ENCODE results near the gene AGXT2.

AGXT2 gene

GRCh38 chr5:34968258-34968657 lies 79.5 kb downstream of the AGXT2 start:
- H3K36me3 ChIP-seq (ENCODE audit: control insufficient read depth, insufficient read depth, low read length), result no peaks in the 10 kb centered on the region

GRCh38 chr5:34967540-34967939 lies 80.2 kb downstream of the AGXT2 start:
- H3K4me3 ChIP-seq (ENCODE audit: low read depth, low read length), result no peak overlapping the region
- no peaks in the 10 kb centered on the region for H3K36me3 ChIP-seq (ENCODE audit: control insufficient read depth, insufficient read depth, low read length)
- no peaks in the 10 kb centered on the region for H3K4me1 ChIP-seq (ENCODE audit: control insufficient read depth, insufficient read depth, low read length)
- no peak overlapping the region for H3K9ac ChIP-seq (ENCODE audit: low read depth, low read length)
- H3K27me3 ChIP-seq (ENCODE audit: control insufficient read depth, insufficient read depth, low read length), result no peaks in the 10 kb centered on the region
- no peak overlapping the region for H3K27ac ChIP-seq (ENCODE audit: low read depth, low read length)
- no peaks in the 10 kb centered on the region for H3K9me3 ChIP-seq (ENCODE audit: control insufficient read depth, insufficient read depth, low read length)

More at GRCh38 chr5:34968258-34968657, 79.5 kb downstream of the AGXT2 start:
- H3K4me1 ChIP-seq (ENCODE audit: control insufficient read depth, insufficient read depth, low read length), result no peaks in the 10 kb centered on the region
- H3K4me3 ChIP-seq (ENCODE audit: low read depth, low read length), result no peak overlapping the region
- no peak overlapping the region for H3K9ac ChIP-seq (ENCODE audit: low read depth, low read length)
- H3K27ac ChIP-seq (ENCODE audit: low read depth, low read length), result no peak overlapping the region
- H3K27me3 ChIP-seq (ENCODE audit: control insufficient read depth, insufficient read depth, low read length), result no peaks in the 10 kb centered on the region
- no peaks in the 10 kb centered on the region for H3K9me3 ChIP-seq (ENCODE audit: control insufficient read depth, insufficient read depth, low read length)

GRCh38 chr5:34959323-34959722 lies 88.4 kb downstream of the AGXT2 start:
- peaks cover 12% of the 10 kb centered on the region for H3K36me3 ChIP-seq (ENCODE audit: control insufficient read depth, insufficient read depth, low read length)
- no peaks in the 10 kb centered on the region for H3K27me3 ChIP-seq (ENCODE audit: control insufficient read depth, insufficient read depth, low read length)
- no peak overlapping the region for H3K4me3 ChIP-seq (ENCODE audit: low read depth, low read length)
- H3K9me3 ChIP-seq (ENCODE audit: control insufficient read depth, insufficient read depth, low read length), result no peaks in the 10 kb centered on the region
- no peak overlapping the region for H3K9ac ChIP-seq (ENCODE audit: low read depth, low read length)
- H3K4me1 ChIP-seq (ENCODE audit: control insufficient read depth, insufficient read depth, low read length), result no peaks in the 10 kb centered on the region
- no peak overlapping the region for H3K27ac ChIP-seq (ENCODE audit: low read depth, low read length)

GRCh38 chr5:34957857-34958690 lies 89.7 kb downstream of the AGXT2 start:
- H3K36me3 ChIP-seq (ENCODE audit: control insufficient read depth, insufficient read depth, low read length), result peaks cover 22% of the 10 kb centered on the region
- no peak overlapping the region for H3K27ac ChIP-seq (ENCODE audit: low read depth, low read length)

GRCh38 chr5:34957321-34957720 lies 90.4 kb downstream of the AGXT2 start:
- Histone ChIP-seq H3K27ac (ENCODE audit: low read depth, low read length) (no peak overlapping the region), H3K9ac (ENCODE audit: low read depth, low read length) (no peak overlapping the region), H3K4me1 (ENCODE audit: control insufficient read depth, insufficient read depth, low read length) (no peaks in the 10 kb centered on the region), H3K9me3 (ENCODE audit: control insufficient read depth, insufficient read depth, low read length) (no peaks in the 10 kb centered on the region), H3K4me3 (ENCODE audit: low read depth, low read length) (no peak overlapping the region), H3K27me3 (ENCODE audit: control insufficient read depth, insufficient read depth, low read length) (no peaks in the 10 kb centered on the region), H3K36me3 (ENCODE audit: control insufficient read depth, insufficient read depth, low read length) (peaks cover 28% of the 10 kb centered on the region)

More at GRCh38 chr5:34957857-34958690, 89.7 kb downstream of the AGXT2 start:
- Histone ChIP-seq H3K27me3 (ENCODE audit: control insufficient read depth, insufficient read depth, low read length) (no peaks in the 10 kb centered on the region), H3K4me1 (ENCODE audit: control insufficient read depth, insufficient read depth, low read length) (no peaks in the 10 kb centered on the region), H3K4me3 (ENCODE audit: low read depth, low read length) (no peak overlapping the region), H3K9ac (ENCODE audit: low read depth, low read length) (no peak overlapping the region), H3K9me3 (ENCODE audit: control insufficient read depth, insufficient read depth, low read length) (no peaks in the 10 kb centered on the region)

Measured in HUES48 (cell line).